Measurements from ENCODE around the gene MYBBP1A. TPM values are rescaled to one million over a fixed set of nuclear protein-coding genes. Genes with fewer than 3 reads are reported as not detected.

Gene MYBBP1A
- total and polyA plus RNA-seq, 2 experiments from 2014 or later, result 70.7 to 213 TPM

- Histone ChIP-seq H2AFZ (no peak overlapping the region), H3K27me3 (ENCODE audit: insufficient read depth) (no peaks in the 10 kb centered on the region)
- H3K27ac Mint-ChIP-seq, result no peak overlapping the region
Observed at GRCh38 chr17:4515501-4515900, 39.7 kb downstream of the MYBBP1A start.

GRCh38 chr17:4514779-4515178, 40.4 kb downstream of the MYBBP1A start:
- ATAC-seq (no peak), DNase-seq (ENCODE audit: low spot score) (no peak)
- Mint-ChIP-seq H3K27me3 (ENCODE audit: insufficient read depth, low read depth, poor library complexity) (peaks cover 10% of the 10 kb centered on the region), H3K4me3 (no peak overlapping the region), H3K36me3 (ENCODE audit: low read depth) (no peaks in the 10 kb centered on the region; the same call in 2 of the 3 replicates), H3K27ac (no peak overlapping the region; the same call in 1 of the 2 replicates), H3K9me3 (no peaks in the 10 kb centered on the region), H3K4me1 (peaks cover 7% of the 10 kb centered on the region)
- no peaks in the 10 kb centered on the region for H4K20me1 ChIP-seq (replicated peaks; ENCODE audit: insufficient read depth)
- H3K4me1 ChIP-seq (ENCODE audit: insufficient read depth), result no peaks in the 10 kb centered on the region
- no peaks in the 10 kb centered on the region for H3K27me3 ChIP-seq (ENCODE audit: insufficient read depth)
- no peaks in the 10 kb centered on the region for H3K36me3 ChIP-seq (ENCODE audit: insufficient read depth)
- no peak overlapping the region for H3K4me2 ChIP-seq
- H3K4me3 ChIP-seq, result no peak overlapping the region
- H3K27ac ChIP-seq (ENCODE audit: low read depth), result no peak overlapping the region
- no peaks in the 10 kb centered on the region for H3K9me2 ChIP-seq (ENCODE audit: insufficient read depth)
- no peaks in the 10 kb centered on the region for H3K79me2 ChIP-seq (replicated peaks; ENCODE audit: insufficient read depth)
- no peak overlapping the region for H2AFZ ChIP-seq
- H3F3A ChIP-seq (replicated peaks; ENCODE audit: low read depth), result no peaks in the 10 kb centered on the region
- TF ChIP-seq CREB1 (CRISPR knock-in tag; IDR thresholded peaks at IDR 0.05; ENCODE audit: low read depth) (no peak), CTCF (conservative IDR thresholded peaks at IDR 0.05; ENCODE audit: low read depth in 2 of 2) (no peak), EZH2 (IDR thresholded peaks at IDR 0.05; ENCODE audit: low read depth, unreplicated experiment) (no peak), ETS1 (IDR thresholded peaks at IDR 0.05) (no peak), STAT1 (IDR thresholded peaks at IDR 0.05; ENCODE audit: unreplicated experiment) (no peak), EZH2phosphoT487 (IDR thresholded peaks at IDR 0.05; ENCODE audit: unreplicated experiment) (no peak), POLR2AphosphoS5 (IDR thresholded peaks at IDR 0.05; ENCODE audit: low read depth) (no peak), ZNF331 (CRISPR knock-in tag; IDR thresholded peaks at IDR 0.05; ENCODE audit: low read depth) (no peak)

More at GRCh38 chr17:4515501-4515900, 39.7 kb downstream of the MYBBP1A start:
- no peaks in the 10 kb centered on the region for H3K36me3 ChIP-seq (ENCODE audit: insufficient read depth)
- Mint-ChIP-seq H3K4me1 (peaks cover 7% of the 10 kb centered on the region), H3K4me3 (no peak overlapping the region), H3K36me3 (ENCODE audit: low read depth) (no peaks in the 10 kb centered on the region; the same call in 2 of the 3 replicates), H3K27me3 (ENCODE audit: insufficient read depth, low read depth, poor library complexity) (peaks cover 13% of the 10 kb centered on the region), H3K9me3 (no peaks in the 10 kb centered on the region)
- TF ChIP-seq ZNF114 (CRISPR knock-in tag; IDR thresholded peaks at IDR 0.05), result no peak
- no peak for TF ChIP-seq ETS1 (IDR thresholded peaks at IDR 0.05)
- no peak for TF ChIP-seq EZH2 (IDR thresholded peaks at IDR 0.05; ENCODE audit: low read depth, unreplicated experiment)
- no peak for TF ChIP-seq CREB1 (CRISPR knock-in tag; IDR thresholded peaks at IDR 0.05; ENCODE audit: low read depth)
- TF ChIP-seq EZH2phosphoT487 (IDR thresholded peaks at IDR 0.05; ENCODE audit: unreplicated experiment), result no peak
- no peak for TF ChIP-seq JUNB (IDR thresholded peaks at IDR 0.05; ENCODE audit: unreplicated experiment)
- no peaks in the 10 kb centered on the region for H3K9me2 ChIP-seq (ENCODE audit: insufficient read depth)
- H3K4me1 ChIP-seq (ENCODE audit: insufficient read depth), result no peaks in the 10 kb centered on the region
- no peaks in the 10 kb centered on the region for H3K79me2 ChIP-seq (replicated peaks; ENCODE audit: insufficient read depth)
- H3K4me3 ChIP-seq, result no peak overlapping the region
- no peaks in the 10 kb centered on the region for H3F3A ChIP-seq (replicated peaks; ENCODE audit: low read depth)
- no peak overlapping the region for H3K27ac ChIP-seq (ENCODE audit: low read depth)
- DNase-seq (ENCODE audit: low spot score) (no peak), ATAC-seq (no peak)
- H3K4me2 ChIP-seq, result no peak overlapping the region
- H4K20me1 ChIP-seq (replicated peaks; ENCODE audit: insufficient read depth), result no peaks in the 10 kb centered on the region
